ENCODE measurements around the gene PERM1.

The PERM1 gene

DNA sequence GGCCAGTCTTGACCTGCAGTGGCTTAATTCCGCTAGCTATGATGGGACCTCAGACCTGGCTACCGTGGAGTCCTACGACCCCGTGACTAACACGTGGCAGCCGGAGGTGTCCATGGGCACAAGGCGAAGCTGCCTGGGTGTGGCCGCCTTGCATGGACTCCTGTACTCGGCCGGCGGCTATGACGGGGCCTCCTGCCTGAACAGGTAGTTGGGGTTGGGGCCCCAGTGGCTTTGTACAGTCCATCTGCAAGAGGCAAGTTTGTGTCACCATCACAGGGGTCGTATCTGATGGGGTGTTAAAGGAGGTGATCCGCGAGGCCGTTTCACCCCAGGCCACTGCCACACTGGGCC, 18.6 kb downstream of the PERM1 start:
- H3K4me1 ChIP-seq (ENCODE audit: insufficient read depth, low read length, poor library complexity, severe bottlenecking): peaks cover 24% of the 10 kb centered on the region
- H3K4me2 ChIP-seq (ENCODE audit: low read depth, low read length, poor library complexity, severe bottlenecking): no peak overlapping the region
- H3K9ac ChIP-seq (ENCODE audit: low read depth, low read length, poor library complexity, severe bottlenecking): no peak overlapping the region
- no peaks in the 10 kb centered on the region for H3K9me3 ChIP-seq (ENCODE audit: insufficient read depth, low read depth, low read length)
- no peaks in the 10 kb centered on the region for H3F3A ChIP-seq (ENCODE audit: low read depth)
- H3K4me3 ChIP-seq (ENCODE audit: low read length, poor library complexity, severe bottlenecking): no peak overlapping the region
- H2AFZ ChIP-seq (ENCODE audit: low read length): no peak overlapping the region
- no peaks in the 10 kb centered on the region for H3K36me3 ChIP-seq (ENCODE audit: insufficient read depth, low read length)
- peaks cover 7% of the 10 kb centered on the region for H4K20me1 ChIP-seq (ENCODE audit: insufficient read depth, low read length, poor library complexity, severe bottlenecking)
- H3K79me2 ChIP-seq (ENCODE audit: insufficient read depth, low read length): peaks cover 8% of the 10 kb centered on the region
- no peak for TF ChIP-seq CTCF (conservative IDR thresholded peaks at IDR 0.05; ENCODE audit: low read length)
- TF ChIP-seq EZH2phosphoT487 (IDR thresholded peaks at IDR 0.05; ENCODE audit: borderline replicate concordance): no peak
- H3K9me2 ChIP-seq (replicated peaks; ENCODE audit: low read depth, low read length): no peaks in the 10 kb centered on the region
- H3K27me3 ChIP-seq (ENCODE audit: insufficient read depth, low read length, poor library complexity, severe bottlenecking): no peaks in the 10 kb centered on the region

- peaks cover 11% of the 10 kb centered on the region for H4K20me1 ChIP-seq (ENCODE audit: insufficient read depth, low read length, poor library complexity, severe bottlenecking)
- no peaks in the 10 kb centered on the region for H3K9me3 ChIP-seq (ENCODE audit: insufficient read depth, low read depth, low read length)
- TF ChIP-seq CTCF (conservative IDR thresholded peaks at IDR 0.05; ENCODE audit: low read length) (no peak), EZH2phosphoT487 (IDR thresholded peaks at IDR 0.05; ENCODE audit: borderline replicate concordance) (no peak)
- H3K36me3 ChIP-seq (ENCODE audit: insufficient read depth, low read length): no peaks in the 10 kb centered on the region
- H3K4me1 ChIP-seq (ENCODE audit: insufficient read depth, low read length, poor library complexity, severe bottlenecking): peaks cover 25% of the 10 kb centered on the region
- H3K79me2 ChIP-seq (ENCODE audit: insufficient read depth, low read length): peaks cover 14% of the 10 kb centered on the region
- H3K4me2 ChIP-seq (ENCODE audit: low read depth, low read length, poor library complexity, severe bottlenecking): no peak overlapping the region
- H3K27me3 ChIP-seq (ENCODE audit: insufficient read depth, low read length, poor library complexity, severe bottlenecking): no peaks in the 10 kb centered on the region
- H3K9me2 ChIP-seq (replicated peaks; ENCODE audit: low read depth, low read length): no peaks in the 10 kb centered on the region
- H3K4me3 ChIP-seq (ENCODE audit: low read length, poor library complexity, severe bottlenecking): no peak overlapping the region
- no peaks in the 10 kb centered on the region for H3F3A ChIP-seq (ENCODE audit: low read depth)
- no peak overlapping the region for H2AFZ ChIP-seq (ENCODE audit: low read length)
- H3K9ac ChIP-seq (ENCODE audit: low read depth, low read length, poor library complexity, severe bottlenecking): no peak overlapping the region
Observed at GRCh38 chr1:962381-963300, 19.3 kb downstream of the PERM1 start.

DNA sequence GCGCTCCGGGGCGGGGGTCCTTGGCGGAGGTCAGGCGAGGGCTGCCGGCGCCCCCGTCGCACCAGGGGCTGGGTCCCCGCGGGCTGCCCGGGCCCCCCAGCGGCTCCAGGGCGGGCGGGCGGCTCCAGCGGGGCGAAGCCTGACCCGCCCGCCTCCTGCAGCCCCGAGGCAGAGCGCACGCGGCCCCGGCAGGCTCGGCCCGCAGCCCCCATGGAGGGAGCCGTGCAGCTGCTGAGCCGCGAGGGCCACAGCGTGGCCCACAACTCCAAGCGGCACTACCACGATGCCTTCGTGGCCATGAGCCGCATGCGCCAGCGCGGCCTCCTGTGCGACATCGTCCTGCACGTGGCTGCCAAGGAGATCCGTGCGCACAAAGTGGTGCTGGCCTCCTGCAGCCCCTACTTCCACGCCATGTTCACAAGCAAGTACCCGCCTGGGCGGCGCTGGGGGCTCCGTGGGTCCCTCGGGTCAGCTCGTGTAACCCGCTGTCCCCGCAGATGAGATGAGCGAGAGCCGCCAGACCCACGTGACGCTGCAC, 20.7 kb downstream of the PERM1 start:
- Histone ChIP-seq H4K20me1 (ENCODE audit: insufficient read depth, low read length, poor library complexity, severe bottlenecking) (peaks cover 14% of the 10 kb centered on the region), H3K27me3 (ENCODE audit: insufficient read depth, low read length, poor library complexity, severe bottlenecking) (no peaks in the 10 kb centered on the region), H3K9ac (ENCODE audit: low read depth, low read length, poor library complexity, severe bottlenecking) (no peak overlapping the region), H3F3A (ENCODE audit: low read depth) (no peaks in the 10 kb centered on the region), H3K9me3 (ENCODE audit: insufficient read depth, low read depth, low read length) (no peaks in the 10 kb centered on the region), H3K4me1 (ENCODE audit: insufficient read depth, low read length, poor library complexity, severe bottlenecking) (peaks cover 15% of the 10 kb centered on the region), H3K9me2 (replicated peaks; ENCODE audit: low read depth, low read length) (no peaks in the 10 kb centered on the region), H3K79me2 (ENCODE audit: insufficient read depth, low read length) (peaks cover 29% of the 10 kb centered on the region), H3K4me3 (ENCODE audit: low read length, poor library complexity, severe bottlenecking) (peak overlapping the region; percentile 100), H2AFZ (ENCODE audit: low read length) (peak overlapping the region; percentile 67; the same call in 1 of the 2 replicates), H3K4me2 (ENCODE audit: low read depth, low read length, poor library complexity, severe bottlenecking) (peak overlapping the region; percentile 98), H3K36me3 (ENCODE audit: insufficient read depth, low read length) (no peaks in the 10 kb centered on the region; the same call in 1 of the 2 replicates)
- TF ChIP-seq EZH2phosphoT487 (IDR thresholded peaks at IDR 0.05; ENCODE audit: borderline replicate concordance) (no peak), CTCF (conservative IDR thresholded peaks at IDR 0.05; ENCODE audit: low read length) (no peak)

Data from Loucy (cell line).